IMR-90 (cell line): Measurements from ENCODE around the gene XYLB. TPM values are rescaled to one million over a fixed set of nuclear protein-coding genes. Genes with fewer than 3 reads are reported as not detected.

Experiments used
- ATAC-seq: fragments of 200-7000 bp; cut with Tn5 transposase; 2 replicates; pipeline ENCODE4 v1.9.1; 2020; ENCODE audit warnings: low read depth, mild to moderate bottlenecking, moderate library complexity
- BruUV-seq: library from RNA; stranded (reverse); fragments of 400-500 nt; replicated peaks from 2 replicates; lab custom pipeline; 2021; lab: Mats Ljungman, UMichigan
- CTCF ChIA-PET: fragments of 300-600 bp; formaldehyde crosslinking; extraction: SDS; loops from one replicate; lab custom pipeline; 2021; ENCODE audit warnings: antibody characterized with exemption; lab: Yijun Ruan, JAX
- POLR2A ChIA-PET: fragments of 300-600 bp; sonication (Branson Sonifier 250); formaldehyde crosslinking; loops from one replicate; lab custom pipeline; 2022; ENCODE audit warnings: antibody characterized with exemption; ENCODE audit not compliant: unreplicated experiment; lab: Charles Lee
- DNase-seq: peaks from one replicate; pipeline ENCODE4 v3.0.0; 2013
- H2AFZ ChIP-seq: replicated peaks from 2 replicates; pipeline ENCODE3; 2013; ENCODE audit warnings: low read length, mild to moderate bottlenecking; ENCODE audit not compliant: poor library complexity
- H2AK5ac ChIP-seq: 2 replicates; pipeline ENCODE4 v1.6.1; 2013; ENCODE audit warnings: low read depth, low read length, inconsistent platforms
- H2AK9ac ChIP-seq: replicated peaks from 2 replicates; pipeline ENCODE3; 2013; ENCODE audit warnings: mild to moderate bottlenecking, low read depth, low read length, moderate library complexity; ENCODE audit not compliant: poor library complexity
- H2BK120ac ChIP-seq: 2 replicates; pipeline ENCODE4 v1.6.1; 2013; ENCODE audit warnings: low read depth, low read length, inconsistent platforms
- H2BK15ac ChIP-seq: 3 replicates; pipeline ENCODE4 v1.6.1; 2013; ENCODE audit warnings: low read depth, low read length, inconsistent platforms
- H2BK20ac ChIP-seq: 2 replicates; pipeline ENCODE4 v1.6.1; 2013; ENCODE audit warnings: low read depth, mild to moderate bottlenecking, inconsistent platforms, low read length, moderate library complexity
- H2BK5ac ChIP-seq: 2 replicates; pipeline ENCODE4 v1.6.1; 2013; ENCODE audit warnings: mild to moderate bottlenecking, low read depth, low read length, inconsistent platforms; ENCODE audit not compliant: poor library complexity, severe bottlenecking
- H3K14ac ChIP-seq: replicated peaks from 2 replicates; pipeline ENCODE4 v1.6.1; 2013; ENCODE audit warnings: low read depth, low read length, inconsistent platforms
- H3K18ac ChIP-seq: 2 replicates; pipeline ENCODE4 v1.6.1; 2013; ENCODE audit warnings: low read depth, low read length, control low read depth
- H3K23ac ChIP-seq: 2 replicates; pipeline ENCODE4 v1.6.1; 2013; ENCODE audit warnings: low read depth, low read length, inconsistent platforms
- H3K27ac ChIP-seq: 2 replicates; pipeline ENCODE4 v1.5.1; 2013; ENCODE audit warnings: mild to moderate bottlenecking, control low read depth, low read length; ENCODE audit not compliant: insufficient read depth
- H3K27me3 ChIP-seq: 2 replicates; pipeline ENCODE4 v1.6.1; 2013; ENCODE audit warnings: low read length; ENCODE audit not compliant: control insufficient read depth, insufficient read depth
- H3K36me3 ChIP-seq: 2 replicates; pipeline ENCODE4 v1.6.1; 2013; ENCODE audit warnings: low read length, mixed read lengths; ENCODE audit not compliant: control insufficient read depth, insufficient read depth
- H3K4ac ChIP-seq: 2 replicates; pipeline ENCODE4 v1.6.1; 2013; ENCODE audit warnings: low read depth, low read length, inconsistent platforms
- H3K4me1 ChIP-seq: 2 replicates; pipeline ENCODE4 v1.6.1; 2013; ENCODE audit warnings: low read length, mixed read lengths; ENCODE audit not compliant: control insufficient read depth, insufficient read depth
- H3K4me2 ChIP-seq: 2 replicates; pipeline ENCODE4 v1.6.1; 2013; ENCODE audit warnings: low read depth, mild to moderate bottlenecking, control low read depth, low read length, moderate library complexity
- H3K4me3 ChIP-seq: 2 replicates; pipeline ENCODE4 v1.5.1; 2013; ENCODE audit warnings: low read depth, mild to moderate bottlenecking, control low read depth, low read length, moderate library complexity; ENCODE audit not compliant: insufficient read depth
- H3K56ac ChIP-seq: 2 replicates; pipeline ENCODE4 v1.6.1; 2013; ENCODE audit warnings: low read length, inconsistent platforms; ENCODE audit not compliant: insufficient read depth; ENCODE audit errors: extremely low read depth
- H3K79me1 ChIP-seq, 2 experiments: 2 replicates each; pipeline ENCODE4 v1.6.1; 2013; ENCODE audit warnings: low read length in 2 of 2, inconsistent platforms in 1 of 2, low read depth in 1 of 2
- H3K9ac ChIP-seq: 2 replicates; pipeline ENCODE4 v1.6.1; 2013; ENCODE audit warnings: low read depth, low read length, control low read depth
- H3K9me1 ChIP-seq: 2 replicates; pipeline ENCODE4 v1.6.1; 2013; ENCODE audit warnings: low read length, inconsistent platforms; ENCODE audit not compliant: insufficient read depth
- H3K9me3 ChIP-seq: 2 replicates; pipeline ENCODE4 v1.6.1; 2013; ENCODE audit warnings: low read length; ENCODE audit not compliant: control insufficient read depth, insufficient read depth
- H4K20me1 ChIP-seq: 2 replicates; pipeline ENCODE4 v1.6.1; 2013; ENCODE audit warnings: low read length, inconsistent platforms; ENCODE audit not compliant: insufficient read depth
- H4K5ac ChIP-seq: 2 replicates; pipeline ENCODE4 v1.6.1; 2013; ENCODE audit warnings: mild to moderate bottlenecking, low read depth, low read length, control low read depth
- H4K8ac ChIP-seq, 2 experiments: 2 replicates each; pipeline ENCODE4 v1.6.1; 2013; ENCODE audit warnings: low read depth in 2 of 2, low read length in 2 of 2, control low read depth in 1 of 2, inconsistent platforms in 1 of 2
- H4K91ac ChIP-seq: 2 replicates; pipeline ENCODE4 v1.6.1; 2013; ENCODE audit warnings: low read depth, low read length, inconsistent platforms; ENCODE audit not compliant: insufficient read depth
- BHLHE40 ChIP-seq: fragments of 150-350 bp; IDR thresholded peaks from 2 replicates; pipeline ENCODE4 v1.6.1; 2016; ENCODE audit warnings: mild to moderate bottlenecking, low read depth, low read length
- CEBPB ChIP-seq: IDR thresholded peaks from 2 replicates; pipeline ENCODE4 v1.6.1; 2012; ENCODE audit warnings: low read depth, low read length, improper control_type of control experiment
- CHD1 ChIP-seq: IDR thresholded peaks from 2 replicates; pipeline ENCODE4 v1.6.1; 2012; ENCODE audit warnings: low read depth, low read length, improper control_type of control experiment
- ELK1 ChIP-seq: fragments of 150-350 bp; IDR thresholded peaks from 2 replicates; pipeline ENCODE4 v1.6.1; 2016; ENCODE audit warnings: low read depth, mild to moderate bottlenecking, low read length, moderate library complexity, borderline replicate concordance
- FOS ChIP-seq: fragments of 150-350 bp; IDR thresholded peaks from 2 replicates; pipeline ENCODE4 v1.6.1; 2016; ENCODE audit warnings: low read depth, low read length
- MAFK ChIP-seq: IDR thresholded peaks from 2 replicates; pipeline ENCODE4 v1.6.1; 2012; ENCODE audit warnings: low read depth, low read length, improper control_type of control experiment
- MAZ ChIP-seq: IDR thresholded peaks from 2 replicates; pipeline ENCODE4 v1.6.1; 2012; ENCODE audit warnings: low read depth, mild to moderate bottlenecking, low read length, improper control_type of control experiment, moderate library complexity, borderline replicate concordance
- MXI1 ChIP-seq: IDR thresholded peaks from 2 replicates; pipeline ENCODE4 v1.6.1; 2012; ENCODE audit warnings: low read depth, mild to moderate bottlenecking, low read length, moderate library complexity, borderline replicate concordance
- NFE2L2 ChIP-seq: fragments of 150-350 bp; IDR thresholded peaks from 2 replicates; pipeline ENCODE4 v1.6.1; 2016; ENCODE audit warnings: low read depth, mild to moderate bottlenecking, low read length
- RAD21 ChIP-seq: IDR thresholded peaks from 2 replicates; pipeline ENCODE4 v1.6.1; 2012; ENCODE audit warnings: low read length, improper control_type of control experiment
- SMC3 ChIP-seq: fragments of 150-350 bp; IDR thresholded peaks from 2 replicates; pipeline ENCODE4 v1.6.1; 2016; ENCODE audit warnings: low read depth, mild to moderate bottlenecking, antibody characterized with exemption, low read length, moderate library complexity
- WGBS, 2 experiments: methylation state at CpG; one replicate each; pipeline versions ENCODE4 v1.1.5 to v1.1.7; 2013; ENCODE audit warnings: missing lambda C conversion rate in 2 of 2; ENCODE audit not compliant: insufficient read length in 1 of 2; ENCODE audit errors: extremely low coverage in 2 of 2; 5-methylcytosine and 5-hydroxymethylcytosine counted together
- dilution Hi-C: fragments of 300-500 bp; cut with HindIII; formaldehyde crosslinking; loops from one replicate; pipeline ENCODE4 v1.14.3; 2018; ENCODE audit warnings: low sequenced_read_pairs; ENCODE audit not compliant: unreplicated experiment
- in situ Hi-C: fragments of 300-500 bp; cut with MboI; formaldehyde crosslinking; loops from 3 replicates; pipeline ENCODE4 v1.14.3; 2019; ENCODE audit warnings: low sequenced_read_pairs, inconsistent platforms, mixed read lengths
- intact Hi-C: fragments of 100-400 bp; cut with micrococcal nuclease; formaldehyde crosslinking; loops from 2 replicates; pipeline ENCODE4 v1.10.0; 2022
- polyA plus RNA-seq, 3 experiments: library from polyadenylated mRNA; depleted of rRNA; stranded (reverse); fragments of >200 nt; gene quantifications; 2 replicates each; pipeline ENCODE4 v1.2.3, GENCODE V29; 2012; ENCODE audit warnings: low replicate concordance in 1 of 3
- total RNA-seq: library from RNA; depleted of rRNA; stranded (reverse); fragments of >200 nt; gene quantifications from 2 replicates; pipeline ENCODE4 v1.2.3, GENCODE V29; 2012

XYLB gene
- total and polyA plus RNA-seq, 2 of the 4 experiments (the other 2 are of a cell fraction): 3.0 to 3.4 TPM

- Histone ChIP-seq H3K4me3 (no peak overlapping the region), H4K5ac (no peak overlapping the region), H3K9ac (no peak overlapping the region), H3K4me1 (peaks cover 3% of the 10 kb centered on the region; the same call in 1 of the 2 replicates), H3K14ac (no peak overlapping the region), H3K56ac (no peak overlapping the region), H3K9me1 (peaks cover 6% of the 10 kb centered on the region; the same call in 1 of the 2 replicates), H2AK9ac (no peak overlapping the region), H2BK5ac (no peak overlapping the region), H2AFZ (no peak overlapping the region), H2BK20ac (no peak overlapping the region), H2BK120ac (no peak overlapping the region), H3K79me1 (peaks cover 21 to 36% of the 10 kb centered on the region in 2 experiments; a peak in 3 of 4 replicates), H3K4me2 (no peak overlapping the region), H4K91ac (no peak overlapping the region), H3K9me3 (no peaks in the 10 kb centered on the region), H4K8ac (no peak overlapping the region), H3K27ac (no peak overlapping the region), H3K36me3 (no peaks in the 10 kb centered on the region), H3K4ac (no peak overlapping the region), H3K27me3 (no peaks in the 10 kb centered on the region), H3K23ac (no peak overlapping the region), H4K20me1 (peaks cover 15% of the 10 kb centered on the region), H2BK15ac (no peak overlapping the region), H2AK5ac (no peak overlapping the region), H3K18ac (no peak overlapping the region)
- 0% methylated on average over 1 of the region's 12 CpGs; no CpG with 5 or more reads in 1 of the 2 experiments for WGBS, 2 experiments
- no peak for TF ChIP-seq ELK1
- TF ChIP-seq FOS: no peak
- no peak for TF ChIP-seq MAFK
- no peak for TF ChIP-seq NFE2L2
- no peak for TF ChIP-seq MXI1
- TF ChIP-seq RAD21: no peak
- TF ChIP-seq SMC3: no peak
- TF ChIP-seq CHD1: no peak
- no peak for TF ChIP-seq CEBPB
- TF ChIP-seq MAZ: no peak
- no peak for TF ChIP-seq BHLHE40
- DNase-seq (no peak), ATAC-seq (no peak)
- CTCF ChIA-PET: no interaction called here
- POLR2A ChIA-PET: no interaction called here
- dilution Hi-C loops (no loop called here), intact Hi-C loops (no loop called here), in situ Hi-C loops (no loop called here)
- BruUV-seq: no TSS peak
Measured at GRCh38 chr3:38460377-38461270, 114.0 kb downstream of the XYLB start.
